HG03469 (cell line): ENCODE data around the gene OR5T2.
"Not testable (repeated sequence)": the region's sequence is repeated elsewhere in the genome, so short reads cannot be mapped to it uniquely, and the experiment has no call there.

Experiments used
- ATAC-seq: cut with Tn5 transposase; IDR thresholded peaks from one replicate; pipeline ENCODE4 v1.9.1; 2021; ENCODE audit warnings: mild to moderate bottlenecking, moderate library complexity, moderate number of reproducible peaks; ENCODE audit not compliant: unreplicated experiment

Gene OR5T2

GRCh38 chr11:56234155-56234554, at the start of gene OR5T2:
OR5T2 (minus strand) TSS chr11:56234255; CDS start chr11:56233062, 1,193 bp downstream.
- ATAC-seq = no peak

GRCh38 chr11:56273854-56274253, 39.8 kb upstream of the OR5T2 start, which contains the start of gene OR5T1:
OR5T1 (plus strand) TSS chr11:56274154; CDS start chr11:56275639, 1,485 bp downstream.
- no peak for ATAC-seq

- ATAC-seq = no peak
These were observed 37.0 kb upstream of the OR5T2 start for GRCh38 chr11:56271092-56271491.

GRCh38 chr11:56251954-56252353, 17.9 kb upstream of the OR5T2 start, which contains the start of gene OR5T3:
OR5T3 (plus strand) TSS chr11:56252254; CDS start chr11:56252254, 0 bp downstream.
- ATAC-seq = no peak

GRCh38 chr11:56219735-56220134, 14.3 kb downstream of the OR5T2 start:
- ATAC-seq = not testable (repeated sequence)

- no peak for ATAC-seq
These were observed 19.5 kb downstream of the OR5T2 start for GRCh38 chr11:56214537-56214936.

GRCh38 chr11:56207790-56208189, 26.3 kb downstream of the OR5T2 start:
- no peak for ATAC-seq

- ATAC-seq = no peak
These were observed 36.7 kb downstream of the OR5T2 start for GRCh38 chr11:56197367-56197766.

- no peak for ATAC-seq
These were observed 37.4 kb downstream of the OR5T2 start for GRCh38 chr11:56196705-56197104.

- no peak for ATAC-seq
These were observed 45.5 kb downstream of the OR5T2 start for GRCh38 chr11:56188602-56189001.

GRCh38 chr11:56183459-56183858, 50.6 kb downstream of the OR5T2 start:
- ATAC-seq = no peak
